Subcutaneous adipose tissue (tissue), 4 donors: ENCODE results near the gene VPS18. TPM values are rescaled to one million over a fixed set of nuclear protein-coding genes. Genes with fewer than 3 reads are reported as not detected.

Source experiments
- total RNA-seq, 4 donors: library from RNA; depleted of rRNA; stranded (reverse); fragments of >200 nt; gene quantifications; one replicate each; pipeline ENCODE4 v1.1.0, GENCODE V29; 2016
- TF ChIP-seq, protein P1 (sequence below): fragments of 450-650 bp; IDR thresholded peaks from one replicate; pipeline ENCODE4 v1.5.1; 2016; ENCODE audit warnings: low read depth, mild to moderate bottlenecking, control low read depth, antibody characterized with exemption, moderate library complexity

VPS18 gene
- total RNA-seq, 4 donors from 2014 or later, result 10.9 to 20.9 (median 19.6) TPM

DNA sequence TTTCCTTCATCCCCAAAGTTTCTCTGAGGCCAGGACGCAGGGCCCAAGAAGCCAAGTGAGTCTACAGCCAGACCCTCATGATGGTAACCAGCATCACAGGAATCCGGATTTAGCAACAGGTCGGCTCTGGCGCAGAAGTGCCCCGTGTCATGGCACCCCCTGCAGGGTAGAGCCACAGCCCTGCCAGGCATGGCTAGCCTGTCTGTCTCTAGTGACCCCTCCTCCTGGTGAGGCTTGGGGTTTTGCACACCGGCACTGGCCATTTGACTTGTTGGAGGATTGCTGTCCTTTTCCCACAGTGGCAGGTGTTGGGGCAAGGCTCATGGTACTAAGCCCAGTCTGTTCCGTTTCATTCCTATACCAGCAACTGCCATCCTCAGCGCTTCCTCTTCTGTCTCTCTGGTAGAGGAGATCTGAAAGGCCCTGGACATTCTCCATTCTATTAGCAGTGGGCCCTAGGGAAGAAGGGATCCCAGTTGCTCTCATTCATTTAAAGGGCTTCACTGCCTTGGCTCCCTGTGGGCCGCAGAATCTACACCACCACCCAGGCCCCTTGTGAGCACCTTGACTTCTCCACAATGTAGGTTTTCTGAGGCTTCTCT, 49.6 kb downstream of the VPS18 start:
- TF ChIP-seq, protein P1, sequence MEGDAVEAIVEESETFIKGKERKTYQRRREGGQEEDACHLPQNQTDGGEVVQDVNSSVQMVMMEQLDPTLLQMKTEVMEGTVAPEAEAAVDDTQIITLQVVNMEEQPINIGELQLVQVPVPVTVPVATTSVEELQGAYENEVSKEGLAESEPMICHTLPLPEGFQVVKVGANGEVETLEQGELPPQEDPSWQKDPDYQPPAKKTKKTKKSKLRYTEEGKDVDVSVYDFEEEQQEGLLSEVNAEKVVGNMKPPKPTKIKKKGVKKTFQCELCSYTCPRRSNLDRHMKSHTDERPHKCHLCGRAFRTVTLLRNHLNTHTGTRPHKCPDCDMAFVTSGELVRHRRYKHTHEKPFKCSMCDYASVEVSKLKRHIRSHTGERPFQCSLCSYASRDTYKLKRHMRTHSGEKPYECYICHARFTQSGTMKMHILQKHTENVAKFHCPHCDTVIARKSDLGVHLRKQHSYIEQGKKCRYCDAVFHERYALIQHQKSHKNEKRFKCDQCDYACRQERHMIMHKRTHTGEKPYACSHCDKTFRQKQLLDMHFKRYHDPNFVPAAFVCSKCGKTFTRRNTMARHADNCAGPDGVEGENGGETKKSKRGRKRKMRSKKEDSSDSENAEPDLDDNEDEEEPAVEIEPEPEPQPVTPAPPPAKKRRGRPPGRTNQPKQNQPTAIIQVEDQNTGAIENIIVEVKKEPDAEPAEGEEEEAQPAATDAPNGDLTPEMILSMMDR, result no peak

GRCh38 chr15:40944510-40945296, 50.5 kb downstream of the VPS18 start:
- TF ChIP-seq, protein P1, result no peak

GRCh38 chr15:40948706-40949473, 54.6 kb downstream of the VPS18 start:
- TF ChIP-seq, protein P1, result no peak

- TF ChIP-seq, protein P1, result no peak
These were observed 55.5 kb downstream of the VPS18 start for GRCh38 chr15:40949756-40950207.

DNA sequence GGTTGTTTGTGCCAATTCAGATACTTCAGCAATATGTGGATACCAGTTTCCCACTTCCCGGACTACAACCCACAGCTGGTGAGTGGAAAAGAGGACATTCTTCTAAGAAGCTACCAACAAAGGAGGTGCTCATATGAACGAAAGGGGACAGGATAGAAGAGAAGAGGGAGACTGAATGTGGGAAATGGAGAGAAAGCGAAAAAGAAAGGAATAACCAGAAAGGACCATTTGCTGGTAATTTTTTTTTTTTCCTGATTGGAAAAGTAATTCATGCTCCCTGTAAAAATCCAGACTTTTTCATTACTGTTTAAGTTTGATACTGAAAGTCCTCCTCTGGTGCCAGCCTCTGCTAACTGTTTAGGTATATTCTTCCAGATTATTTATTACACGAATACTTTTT, 57.5 kb downstream of the VPS18 start:
- TF ChIP-seq, protein P1, result no peak

GRCh38 chr15:40952301-40952900, 58.2 kb downstream of the VPS18 start:
- TF ChIP-seq, protein P1, result no peak
